ENCODE data around the gene OR5K1. TPM values are rescaled to one million over a fixed set of nuclear protein-coding genes. Genes with fewer than 3 reads are reported as not detected.

Gene OR5K1
- total RNA-seq, 3 donors from 2014 or later: not detected

- TF ChIP-seq CTCF (IDR thresholded peaks at IDR 0.05): no peak
- H3K4me1 ChIP-seq (ENCODE audit: low read depth): no peaks in the 10 kb centered on the region
- no peaks in the 10 kb centered on the region for H3K36me3 ChIP-seq (ENCODE audit: low read depth)
- intact Hi-C loops (cut with DNase I, micrococcal nuclease): no loop called here
- ATAC-seq (no peak), DNase-seq (no peak)
- no peaks in the 10 kb centered on the region for H3K9me3 ChIP-seq
- no peak overlapping the region for H3K4me3 ChIP-seq
Measured at GRCh38 chr3:98501863-98502576, 39.0 kb downstream of the OR5K1 start.

DNA sequence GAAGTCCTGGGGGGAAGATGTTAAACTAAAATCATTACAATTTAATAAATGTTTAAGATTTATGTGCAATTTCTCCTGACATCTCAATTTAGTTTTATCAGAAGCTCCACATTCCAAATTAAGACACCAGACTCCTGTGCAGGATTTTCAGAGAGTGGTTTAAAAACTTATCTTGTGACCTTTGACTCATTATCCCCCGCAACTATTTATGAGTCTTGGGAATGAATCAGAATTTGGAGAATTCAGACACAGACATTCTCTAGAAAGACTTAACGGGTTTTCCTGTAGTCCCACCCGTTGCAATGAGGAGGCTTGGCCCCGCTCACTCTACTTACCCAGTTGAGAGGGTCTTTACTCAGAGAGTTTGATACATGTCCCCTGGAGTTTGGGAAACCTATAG, 41.5 kb downstream of the OR5K1 start:
- H3K9me3 ChIP-seq: no peaks in the 10 kb centered on the region
- no peak for TF ChIP-seq CTCF (IDR thresholded peaks at IDR 0.05)
- no peaks in the 10 kb centered on the region for H3K36me3 ChIP-seq (ENCODE audit: low read depth)
- no peak for ATAC-seq
- no peak overlapping the region for H3K4me3 ChIP-seq
- no peak for DNase-seq
- no peaks in the 10 kb centered on the region for H3K4me1 ChIP-seq (ENCODE audit: low read depth)
- intact Hi-C loops (cut with DNase I, micrococcal nuclease): no loop called here

GRCh38 chr3:98508582-98508981, 45.6 kb downstream of the OR5K1 start:
- Histone ChIP-seq H3K9me3 (no peaks in the 10 kb centered on the region), H3K36me3 (ENCODE audit: low read depth) (no peaks in the 10 kb centered on the region), H3K4me3 (no peak overlapping the region), H3K4me1 (ENCODE audit: low read depth) (no peaks in the 10 kb centered on the region)
- DNase-seq: no peak
- ATAC-seq: no peak
- no peak for TF ChIP-seq CTCF (IDR thresholded peaks at IDR 0.05)
- intact Hi-C loops (cut with DNase I, micrococcal nuclease): no loop called here

- intact Hi-C loops (cut with DNase I, micrococcal nuclease): no loop called here
Measured at GRCh38 chr3:98512576-98512975, 49.6 kb downstream of the OR5K1 start.

GRCh38 chr3:98513091-98513511, 50.1 kb downstream of the OR5K1 start:
- ATAC-seq: no peak
- intact Hi-C loops (cut with DNase I, micrococcal nuclease): no loop called here
- no peaks in the 10 kb centered on the region for H3K4me1 ChIP-seq (ENCODE audit: low read depth)

More at GRCh38 chr3:98512576-98512975, 49.6 kb downstream of the OR5K1 start:
- Histone ChIP-seq H3K4me3 (no peak overlapping the region), H3K36me3 (ENCODE audit: low read depth) (no peaks in the 10 kb centered on the region), H3K9me3 (no peaks in the 10 kb centered on the region), H3K4me1 (ENCODE audit: low read depth) (no peaks in the 10 kb centered on the region)
- DNase-seq: no peak
- ATAC-seq: no peak
- TF ChIP-seq CTCF (IDR thresholded peaks at IDR 0.05): no peak

More at GRCh38 chr3:98513091-98513511, 50.1 kb downstream of the OR5K1 start:
- no peak for DNase-seq
- H3K9me3 ChIP-seq: no peaks in the 10 kb centered on the region
- no peak overlapping the region for H3K4me3 ChIP-seq
- no peak for TF ChIP-seq CTCF (IDR thresholded peaks at IDR 0.05)
- H3K36me3 ChIP-seq (ENCODE audit: low read depth): no peaks in the 10 kb centered on the region

Data from mucosa of descending colon (tissue), 3 donors.